Hindlimb muscle (tissue), 1 donor: ENCODE data around the gene MARVELD2. TPM values are rescaled to one million over a fixed set of nuclear protein-coding genes. Genes with fewer than 3 reads are reported as not detected.

ENCODE experiments used
- polyA plus RNA-seq: library from polyadenylated mRNA; unstranded; fragments of 120-200 nt; gene quantifications from one replicate; pipeline ENCODE4 v1.2.1, GENCODE V29; 2013; ENCODE audit not compliant: insufficient read length

MARVELD2 gene
- polyA plus RNA-seq, 1 donor = 0.25 TPM

Other genes with a start within 250 kb of the MARVELD2 start
- gene CCNB1, start 248.0 kb upstream of the MARVELD2 start, polyA plus RNA-seq = 25.9 TPM
- 9.6 TPM for gene CENPH, start 225.5 kb upstream of the MARVELD2 start, polyA plus RNA-seq
- gene CDK7, start 180.2 kb upstream of the MARVELD2 start, polyA plus RNA-seq = 22.7 TPM
- gene CCDC125, start 82.3 kb upstream of the MARVELD2 start, polyA plus RNA-seq = 2.5 TPM
- gene AK6, start 45.6 kb upstream of the MARVELD2 start, polyA plus RNA-seq = 30.8 TPM
- gene TAF9, start 45.6 kb upstream of the MARVELD2 start, polyA plus RNA-seq = 31.2 TPM
- gene RAD17, start 45.3 kb upstream of the MARVELD2 start, polyA plus RNA-seq = 22.9 TPM
- gene OCLN, start 77.7 kb downstream of the MARVELD2 start, polyA plus RNA-seq = 1.6 TPM
- 33.1 TPM for gene GTF2H2C, start 145.1 kb downstream of the MARVELD2 start, polyA plus RNA-seq